Measurements from ENCODE around the gene RHBDL1.

RHBDL1 gene

GRCh38 chr16:646679-647172 is 28.7 kb upstream of the RHBDL1 start:
- H3K4me1 Mint-ChIP-seq = no peaks in the 10 kb centered on the region
- peaks cover 14% of the 10 kb centered on the region for H3K27me3 Mint-ChIP-seq (ENCODE audit: low read depth)
- H3K36me3 Mint-ChIP-seq (ENCODE audit: low read depth) = no peaks in the 10 kb centered on the region
- H3K4me3 Mint-ChIP-seq = peak overlapping the region; percentile 42 to 71 (median 63)
- H3K27ac Mint-ChIP-seq = no peak overlapping the region
- no peak for TF ChIP-seq CTCF (IDR thresholded peaks at IDR 0.05; ENCODE audit: unreplicated experiment in 3 of 3)
- no peaks in the 10 kb centered on the region for H3K9me3 Mint-ChIP-seq

DNA sequence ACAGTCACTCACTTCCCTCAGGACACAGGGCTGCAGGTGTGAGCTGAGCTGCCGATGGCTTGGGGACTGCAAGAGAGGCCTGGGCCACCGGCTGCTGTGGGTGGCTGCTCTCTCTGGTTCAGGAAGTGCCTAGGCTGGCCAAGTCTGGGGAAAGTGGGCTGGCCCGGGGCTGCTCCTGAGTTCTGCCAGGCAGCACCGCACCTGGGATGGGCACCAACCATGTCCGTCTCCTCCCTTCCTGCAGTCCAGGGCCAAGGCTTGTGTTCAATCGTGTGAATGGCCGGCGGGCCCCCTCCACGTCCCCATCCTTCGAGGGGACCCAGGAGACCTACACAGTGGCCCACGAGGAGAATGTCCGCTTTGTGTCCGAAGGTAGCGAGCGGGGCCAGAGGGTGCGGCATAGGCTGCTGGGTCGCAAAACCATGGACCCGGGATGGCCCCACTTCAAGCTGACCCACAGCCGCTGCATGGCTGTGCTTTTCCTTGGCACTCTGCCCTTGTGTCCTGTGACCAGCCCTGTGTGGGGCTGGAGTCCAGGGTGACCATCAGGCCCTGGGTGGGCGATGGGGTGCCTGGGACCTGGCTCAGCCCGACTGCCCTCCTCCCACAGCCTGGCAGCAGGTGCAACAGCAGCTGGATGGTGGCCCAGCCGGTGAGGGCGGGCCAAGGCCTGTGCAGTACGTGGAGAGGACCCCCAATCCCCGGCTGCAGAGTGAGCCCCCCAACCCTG is 28.1 kb upstream of the RHBDL1 start:
- no peak for TF ChIP-seq CTCF (IDR thresholded peaks at IDR 0.05; ENCODE audit: unreplicated experiment in 3 of 3)
- Mint-ChIP-seq H3K27ac (no peak overlapping the region), H3K4me3 (peak overlapping the region; percentile 42 to 71 (median 63)), H3K9me3 (no peaks in the 10 kb centered on the region), H3K36me3 (ENCODE audit: low read depth) (no peaks in the 10 kb centered on the region), H3K4me1 (no peaks in the 10 kb centered on the region), H3K27me3 (ENCODE audit: low read depth) (peaks cover 14% of the 10 kb centered on the region)

DNA sequence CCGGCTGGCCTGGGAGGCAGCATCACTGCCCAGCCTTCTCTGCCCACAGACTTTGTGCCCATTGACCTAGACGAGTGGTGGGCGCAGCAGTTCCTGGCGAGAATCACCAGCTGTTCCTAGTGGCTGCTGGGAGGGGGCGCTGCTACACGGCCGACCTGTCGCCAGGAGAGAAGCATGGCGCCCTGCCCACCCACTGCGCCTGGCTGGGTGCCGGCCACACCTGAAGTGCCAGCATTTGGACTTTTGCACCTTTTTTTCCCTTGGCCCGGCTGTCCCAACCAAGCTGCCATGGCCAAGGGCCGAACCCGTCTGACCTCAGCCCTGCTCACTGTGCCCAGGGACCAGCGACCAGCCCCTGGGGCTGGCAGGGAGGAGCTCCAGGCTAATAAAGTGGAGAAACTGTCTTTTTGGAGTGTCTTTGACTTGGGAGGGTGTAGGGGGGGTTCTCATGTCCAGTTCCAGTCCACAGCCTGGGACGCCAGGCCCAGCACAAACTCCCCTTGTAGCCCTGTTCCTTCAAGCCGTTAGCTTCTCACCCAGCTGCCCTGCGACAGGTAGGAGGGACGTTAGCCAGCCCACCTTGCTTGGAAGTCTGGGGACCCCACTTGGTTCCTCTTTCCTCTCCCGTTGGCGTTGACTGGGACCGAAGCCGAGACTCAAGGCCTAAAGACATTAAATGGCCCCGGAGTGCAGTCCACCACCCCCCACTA is 27.2 kb upstream of the RHBDL1 start:
- Mint-ChIP-seq H3K4me1 (no peaks in the 10 kb centered on the region), H3K36me3 (ENCODE audit: low read depth) (no peaks in the 10 kb centered on the region), H3K9me3 (no peaks in the 10 kb centered on the region), H3K27me3 (ENCODE audit: low read depth) (peaks cover 14% of the 10 kb centered on the region), H3K4me3 (peak overlapping the region; percentile 79 to 84 (median 84)), H3K27ac (peak overlapping the region in 2 of 3 experiments; percentile 69 to 79)
- peak; percentile 28 to 42 (median 40) for TF ChIP-seq CTCF (IDR thresholded peaks at IDR 0.05; ENCODE audit: unreplicated experiment in 3 of 3)

DNA sequence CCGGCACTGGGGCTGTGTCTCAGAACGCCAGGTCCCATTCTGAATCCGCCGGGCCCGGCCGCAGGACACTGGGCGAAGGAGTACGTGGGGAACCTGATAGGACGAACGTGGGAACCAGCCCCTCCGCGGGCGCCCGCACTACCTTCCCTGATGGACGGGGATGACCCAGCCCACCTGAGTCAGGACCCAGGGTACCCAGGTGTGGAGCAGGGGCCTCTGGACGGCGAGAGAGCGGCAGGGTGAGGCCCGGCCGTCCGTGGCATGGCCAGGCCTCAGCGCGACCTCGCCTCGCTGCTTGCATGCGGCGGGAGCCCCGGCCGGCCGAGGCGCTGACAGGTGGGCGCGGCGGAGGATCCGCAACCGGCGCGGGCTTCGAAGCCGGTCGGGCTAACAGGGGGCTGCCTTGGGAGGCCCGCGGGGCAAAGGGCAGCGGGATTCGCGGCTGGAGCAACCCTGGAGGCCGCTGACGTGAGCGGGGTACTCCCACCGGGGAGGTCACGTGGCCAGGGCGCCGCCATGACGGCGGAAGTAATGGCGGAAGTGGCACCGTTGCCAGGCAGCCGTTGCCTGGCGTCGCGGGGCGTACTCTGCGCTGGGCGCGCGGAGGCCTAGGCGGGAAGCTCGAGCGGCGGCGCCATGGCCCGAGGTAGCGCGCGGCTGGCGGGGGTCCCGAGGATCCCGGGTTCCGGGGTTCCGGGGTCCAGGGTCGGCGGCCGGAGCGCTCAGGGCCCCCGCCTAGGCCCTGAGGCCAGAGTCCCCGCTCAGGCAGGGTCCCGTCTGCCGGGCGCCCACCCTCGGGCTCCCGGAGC is 26.5 kb upstream of the RHBDL1 start, which contains the start of gene WDR90:
WDR90 (plus strand) TSS at position 585 of the 809 bp plus-strand sequence; CDS start at position 637, 52 bp downstream.
- Mint-ChIP-seq H3K27me3 (ENCODE audit: low read depth) (peaks cover 9% of the 10 kb centered on the region), H3K27ac (peak within 1 kb of the TSS in 2 of 3 experiments; percentile 69 to 79), H3K4me1 (no peaks in the 10 kb centered on the region), H3K9me3 (no peaks in the 10 kb centered on the region), H3K36me3 (ENCODE audit: low read depth) (no peaks in the 10 kb centered on the region), H3K4me3 (peak within 1 kb of the TSS; percentile 79 to 84 (median 84))
- no peak for TF ChIP-seq CTCF (IDR thresholded peaks at IDR 0.05; ENCODE audit: unreplicated experiment in 3 of 3)

DNA sequence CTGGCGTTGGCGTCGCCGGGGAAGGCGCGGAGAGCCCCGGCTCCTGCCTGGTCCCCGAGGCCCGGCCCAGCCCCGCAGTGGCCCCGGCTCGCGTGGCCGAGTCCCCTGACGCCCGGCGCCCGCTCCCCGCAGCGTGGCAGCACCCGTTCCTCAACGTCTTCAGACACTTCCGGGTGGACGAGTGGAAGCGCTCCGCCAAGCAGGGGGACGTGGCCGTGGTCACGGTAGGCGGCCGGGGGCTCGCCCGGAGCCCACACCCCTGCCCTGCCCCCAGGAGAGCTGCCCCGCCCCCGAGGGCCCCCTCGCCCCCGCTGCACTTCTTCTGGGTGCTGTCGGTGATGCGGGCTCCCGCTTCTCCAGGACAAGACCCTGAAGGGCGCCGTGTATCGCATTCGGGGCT is 25.8 kb upstream of the RHBDL1 start:
- H3K4me3 Mint-ChIP-seq = peak overlapping the region; percentile 79 to 81 (median 80)
- peaks cover 3% of the 10 kb centered on the region for H3K27me3 Mint-ChIP-seq (ENCODE audit: low read depth)
- no peaks in the 10 kb centered on the region for H3K36me3 Mint-ChIP-seq (ENCODE audit: low read depth)
- no peak for TF ChIP-seq CTCF (IDR thresholded peaks at IDR 0.05; ENCODE audit: unreplicated experiment in 3 of 3)
- H3K9me3 Mint-ChIP-seq = no peaks in the 10 kb centered on the region
- no peak overlapping the region for H3K27ac Mint-ChIP-seq
- no peaks in the 10 kb centered on the region for H3K4me1 Mint-ChIP-seq

All from nephron (organoid).